ENCODE measurements around the gene VAC14. TPM values are rescaled to one million over a fixed set of nuclear protein-coding genes. Genes with fewer than 3 reads are reported as not detected.

The VAC14 gene
- total RNA-seq, 1 experiment from 2014 or later = 49.9 TPM

- no peak overlapping the region for H2AK5ac ChIP-seq (ENCODE audit: insufficient read length, low read length)
- H3K4ac ChIP-seq (ENCODE audit: low read depth, low read length) = no peak overlapping the region
- no peak overlapping the region for H3K56ac ChIP-seq (ENCODE audit: insufficient read length, low read depth, low read length)
- H3K36me3 Mint-ChIP-seq (ENCODE audit: insufficient read depth in 1 of 3, low read depth in 3 of 3) = peaks cover 17 to 49% (median 27%) of the 10 kb centered on the region in 3 experiments
- no peak for TF ChIP-seq CTCF (conservative IDR thresholded peaks at IDR 0.05)
- no peak overlapping the region for H2BK5ac ChIP-seq (ENCODE audit: insufficient read length, low read length)
- H2BK12ac ChIP-seq (ENCODE audit: insufficient read length, low read depth, low read length) = no peak overlapping the region
- H3K4me2 ChIP-seq (ENCODE audit: insufficient read depth, insufficient read length, low read length) = no peak overlapping the region
- H4K8ac ChIP-seq (replicated peaks; ENCODE audit: insufficient read length, low read depth, low read length) = no peak overlapping the region
- no peaks in the 10 kb centered on the region for H3K79me1 ChIP-seq (ENCODE audit: insufficient read depth, low read depth, low read length, poor library complexity, severe bottlenecking)
- H4K20me1 ChIP-seq (ENCODE audit: control insufficient read depth, insufficient read depth, insufficient read length) = no peaks in the 10 kb centered on the region
- H3K23ac ChIP-seq (ENCODE audit: insufficient read length, low read depth, low read length) = no peak overlapping the region
- no peak overlapping the region for H3K4me3 Mint-ChIP-seq
- H3K9me3 ChIP-seq (ENCODE audit: control insufficient read depth, low read depth, low read length) = no peaks in the 10 kb centered on the region
- no peaks in the 10 kb centered on the region for H3K27me3 ChIP-seq (ENCODE audit: insufficient read depth, low read length)
- H3K4me1 Mint-ChIP-seq = peaks cover 3 to 7% of the 10 kb centered on the region in 2 experiments
- H3K18ac ChIP-seq (ENCODE audit: insufficient read length, low read depth, low read length) = no peak overlapping the region
- H3K9me3 Mint-ChIP-seq = no peaks in the 10 kb centered on the region
- no peak overlapping the region for H4K5ac ChIP-seq (ENCODE audit: insufficient read length, low read depth, low read length)
- H3K9ac ChIP-seq (ENCODE audit: extremely low read depth, insufficient read length, low read length) = no peak overlapping the region
- no peaks in the 10 kb centered on the region for H3K23me2 ChIP-seq (ENCODE audit: insufficient read length, low read depth, low read length, poor library complexity, severe bottlenecking)
- no peak overlapping the region for H4K91ac ChIP-seq (ENCODE audit: insufficient read length, low read depth, low read length)
- H3K14ac ChIP-seq (ENCODE audit: insufficient read depth, low read length) = no peak overlapping the region
- no peak overlapping the region for H2BK15ac ChIP-seq (ENCODE audit: low read depth, low read length)
- H3K4me1 ChIP-seq (ENCODE audit: insufficient read depth, low read length) = no peaks in the 10 kb centered on the region
- WGBS (ENCODE audit: extremely low coverage, insufficient read length, low lambda C conversion rate) = no CpG with 5 or more reads among the region's 4 CpGs
- H3K27ac ChIP-seq (ENCODE audit: insufficient read length, low read depth, low read length) = no peak overlapping the region
- no peak overlapping the region for H2BK120ac ChIP-seq (ENCODE audit: low read depth, low read length, poor library complexity, severe bottlenecking)
- no peak overlapping the region for H2AFZ ChIP-seq (ENCODE audit: low read length)
- peaks cover 2% of the 10 kb centered on the region; the same call in 1 of the 2 replicates for H3K27me3 Mint-ChIP-seq (ENCODE audit: low read depth)
- no peak overlapping the region for H2BK20ac ChIP-seq (ENCODE audit: low read depth, low read length, poor library complexity, severe bottlenecking)
- H3K79me2 ChIP-seq (ENCODE audit: insufficient read depth, low read length) = no peaks in the 10 kb centered on the region
- H3K27ac Mint-ChIP-seq = no peak overlapping the region
- DNase-seq = no peak
- H3T11ph ChIP-seq (ENCODE audit: low read length) = no peak overlapping the region
Measured at GRCh38 chr16:70775399-70775798, 25.6 kb downstream of the VAC14 start.
